BLaER1 treated with 17β-estradiol and CSF1 and Interleukin-3, amounts not matched to agents 10 nM and 100 nM (cell line): Measurements from ENCODE around the gene KDM6B.
A peak's percentile ranks its signal among the peaks of the same experiment; 100 is the strongest.

Experiments used
- H3K27ac ChIP-seq, 11 experiments: shearing (Covaris generic); formaldehyde crosslinking; 2 replicates each; pipeline ENCODE4 v1.8.1; 2022
- H3K27me3 ChIP-seq, 11 experiments: shearing (Covaris generic); formaldehyde crosslinking; 2 replicates each; pipeline ENCODE4 v1.8.1; 2022
- H3K36me3 ChIP-seq, 11 experiments: shearing (Covaris generic); formaldehyde crosslinking; 2 replicates each; pipeline ENCODE4 v1.8.1; 2022
- H3K4me1 ChIP-seq, 10 experiments: shearing (Covaris generic); formaldehyde crosslinking; 2 replicates each; pipeline ENCODE4 v1.8.1; 2022
- H3K4me2 ChIP-seq, 11 experiments: shearing (Covaris generic); formaldehyde crosslinking; 2 replicates each; pipeline ENCODE4 v1.8.1; 2022
- H3K4me3 ChIP-seq, 10 experiments: shearing (Covaris generic); formaldehyde crosslinking; 2 replicates each; pipeline ENCODE4 v1.8.1; 2022
- H3K9ac ChIP-seq, 11 experiments: shearing (Covaris generic); formaldehyde crosslinking; 2 replicates each; pipeline ENCODE4 v1.8.1; 2022
- H3K9me3 ChIP-seq, 11 experiments: shearing (Covaris generic); formaldehyde crosslinking; replicated peaks in 1 of 11; 2 replicates each; pipeline ENCODE4 v1.8.1; 2022
- H4K20me1 ChIP-seq, 11 experiments: shearing (Covaris generic); formaldehyde crosslinking; 2 replicates each; pipeline ENCODE4 v1.8.1; 2022
- Cebpa-rat ChIP-seq, 11 experiments: shearing (Covaris generic); IDR thresholded peaks; 2 replicates each; pipeline ENCODE4 v1.8.1; 2022

The KDM6B gene

GRCh38 chr17:7833795-7834541 is at the start of gene KDM6B:
TSS of gene KDM6B (plus strand) at chr17:7834217. CDS start at chr17:7845555, 11,338 bp downstream.
- peaks cover 26 to 37% (median 33%) of the 10 kb centered on the region in 10 experiments for H3K4me1 ChIP-seq
- H4K20me1 ChIP-seq = peaks cover 0 to 9% (median 4%) of the 10 kb centered on the region in 11 experiments; a peak in 12 of 22 replicates
- peak within 1 kb of the TSS; percentile 80 to 96 (median 90) for H3K27ac ChIP-seq
- peaks cover 0 to 4% (median 0%) of the 10 kb centered on the region in 11 experiments; a peak in 2 of 22 replicates for H3K27me3 ChIP-seq
- peak within 1 kb of the TSS; percentile 92 to 100 (median 98) for H3K4me2 ChIP-seq
- no peaks in the 10 kb centered on the region for H3K9me3 ChIP-seq
- H3K9ac ChIP-seq = peak within 1 kb of the TSS; percentile 77 to 94 (median 87)
- H3K36me3 ChIP-seq = no peaks in the 10 kb centered on the region
- peak within 1 kb of the TSS; percentile 66 to 80 (median 77) for H3K4me3 ChIP-seq
- TF ChIP-seq Cebpa-rat (IDR thresholded peaks at IDR 0.05) = no peak

GRCh38 chr17:7786866-7787265 is 47.2 kb upstream of the KDM6B start:
- H3K27me3 ChIP-seq = no peaks in the 10 kb centered on the region
- TF ChIP-seq Cebpa-rat (IDR thresholded peaks at IDR 0.05) = no peak

GRCh38 chr17:7789131-7789530 is 44.9 kb upstream of the KDM6B start:
- Histone ChIP-seq H3K4me3 (no peak overlapping the region), H3K4me2 (no peak overlapping the region), H3K36me3 (no peaks in the 10 kb centered on the region), H3K9me3 (no peaks in the 10 kb centered on the region), H3K27me3 (no peaks in the 10 kb centered on the region), H3K27ac (no peak overlapping the region), H4K20me1 (no peaks in the 10 kb centered on the region), H3K9ac (no peak overlapping the region), H3K4me1 (peaks cover 0 to 4% (median 0%) of the 10 kb centered on the region in 10 experiments; a peak in 2 of 20 replicates)
- TF ChIP-seq Cebpa-rat (IDR thresholded peaks at IDR 0.05) = no peak

More at GRCh38 chr17:7786866-7787265, 47.2 kb upstream of the KDM6B start:
- Histone ChIP-seq H3K4me2 (no peak overlapping the region), H3K9me3 (no peaks in the 10 kb centered on the region), H3K36me3 (no peaks in the 10 kb centered on the region), H3K4me3 (no peak overlapping the region), H3K4me1 (peaks cover 2 to 10% (median 9%) of the 10 kb centered on the region in 10 experiments; a peak in 19 of 20 replicates), H4K20me1 (peaks cover 0 to under 1% (median 0%) of the 10 kb centered on the region in 11 experiments; a peak in 1 of 22 replicates), H3K9ac (no peak overlapping the region), H3K27ac (no peak overlapping the region)

- Histone ChIP-seq H3K4me3 (no peak overlapping the region), H3K27ac (no peak overlapping the region), H3K9me3 (no peaks in the 10 kb centered on the region), H3K9ac (no peak overlapping the region), H3K4me2 (no peak overlapping the region), H4K20me1 (no peaks in the 10 kb centered on the region), H3K27me3 (no peaks in the 10 kb centered on the region), H3K36me3 (no peaks in the 10 kb centered on the region), H3K4me1 (peaks cover 0 to 6% (median 0%) of the 10 kb centered on the region in 10 experiments; a peak in 2 of 20 replicates)
- TF ChIP-seq Cebpa-rat (IDR thresholded peaks at IDR 0.05) = no peak
Measured at GRCh38 chr17:7790150-7790549, 43.9 kb upstream of the KDM6B start.

- no peak for TF ChIP-seq Cebpa-rat (IDR thresholded peaks at IDR 0.05)
- Histone ChIP-seq H4K20me1 (no peaks in the 10 kb centered on the region), H3K4me1 (peaks cover 0 to 6% (median 0%) of the 10 kb centered on the region in 10 experiments; a peak in 2 of 20 replicates), H3K27ac (no peak overlapping the region), H3K4me3 (no peak overlapping the region), H3K27me3 (no peaks in the 10 kb centered on the region), H3K9me3 (no peaks in the 10 kb centered on the region), H3K9ac (no peak overlapping the region), H3K36me3 (no peaks in the 10 kb centered on the region), H3K4me2 (no peak overlapping the region)
Measured at GRCh38 chr17:7792611-7793010, 41.4 kb upstream of the KDM6B start.

GRCh38 chr17:7794075-7794663 is 39.8 kb upstream of the KDM6B start:
- H3K27ac ChIP-seq = no peak overlapping the region
- no peak for TF ChIP-seq Cebpa-rat (IDR thresholded peaks at IDR 0.05)

GRCh38 chr17:7797976-7798375 is 36.0 kb upstream of the KDM6B start:
- TF ChIP-seq Cebpa-rat (IDR thresholded peaks at IDR 0.05) = no peak
- Histone ChIP-seq H3K27me3 (no peaks in the 10 kb centered on the region), H3K4me2 (no peak overlapping the region), H4K20me1 (no peaks in the 10 kb centered on the region), H3K27ac (no peak overlapping the region), H3K9me3 (no peaks in the 10 kb centered on the region), H3K36me3 (no peaks in the 10 kb centered on the region), H3K9ac (no peak overlapping the region), H3K4me3 (no peak overlapping the region), H3K4me1 (peaks cover 0 to 6% (median 0%) of the 10 kb centered on the region in 10 experiments; a peak in 2 of 20 replicates)

More at GRCh38 chr17:7794075-7794663, 39.8 kb upstream of the KDM6B start:
- H3K4me1 ChIP-seq = peaks cover 0 to 6% (median 0%) of the 10 kb centered on the region in 10 experiments; a peak in 2 of 20 replicates
- H3K4me3 ChIP-seq = no peak overlapping the region
- no peak overlapping the region for H3K9ac ChIP-seq
- no peaks in the 10 kb centered on the region for H4K20me1 ChIP-seq
- no peaks in the 10 kb centered on the region for H3K36me3 ChIP-seq
- H3K9me3 ChIP-seq = no peaks in the 10 kb centered on the region
- H3K27me3 ChIP-seq = no peaks in the 10 kb centered on the region
- H3K4me2 ChIP-seq = peak overlapping the region in 2 of 11 experiments; percentile 42 to 44; a peak in 2 of 22 replicates

GRCh38 chr17:7798839-7799238 is 35.2 kb upstream of the KDM6B start:
- Histone ChIP-seq H3K9ac (no peak overlapping the region), H3K9me3 (no peaks in the 10 kb centered on the region), H3K27ac (no peak overlapping the region), H3K4me1 (peaks cover 0 to 5% (median 0%) of the 10 kb centered on the region in 10 experiments; a peak in 2 of 20 replicates), H3K36me3 (no peaks in the 10 kb centered on the region), H3K4me3 (no peak overlapping the region), H3K4me2 (no peak overlapping the region), H3K27me3 (no peaks in the 10 kb centered on the region), H4K20me1 (no peaks in the 10 kb centered on the region)
- TF ChIP-seq Cebpa-rat (IDR thresholded peaks at IDR 0.05) = no peak

- no peaks in the 10 kb centered on the region for H3K9me3 ChIP-seq
- no peak overlapping the region for H3K4me3 ChIP-seq
- no peaks in the 10 kb centered on the region for H4K20me1 ChIP-seq
- H3K27ac ChIP-seq = no peak overlapping the region
- H3K27me3 ChIP-seq = no peaks in the 10 kb centered on the region
- TF ChIP-seq Cebpa-rat (IDR thresholded peaks at IDR 0.05) = no peak
- H3K4me1 ChIP-seq = peaks cover 3 to 17% (median 11%) of the 10 kb centered on the region in 10 experiments
- H3K36me3 ChIP-seq = no peaks in the 10 kb centered on the region
- no peak overlapping the region for H3K4me2 ChIP-seq
- H3K9ac ChIP-seq = no peak overlapping the region
Measured at GRCh38 chr17:7803981-7804380, 30.0 kb upstream of the KDM6B start.
